Endothelial cell of umbilical vein (primary cell): Measurements from ENCODE around the gene GABPA. TPM values are rescaled to one million over a fixed set of nuclear protein-coding genes. Genes with fewer than 3 reads are reported as not detected.
A peak's percentile ranks its signal among the peaks of the same experiment; 100 is the strongest.

Source experiments
- BruUV-seq: library from RNA; stranded (reverse); fragments of 400-500 nt; replicated peaks from 2 replicates; lab custom pipeline; 2021; lab: Mats Ljungman, UMichigan
- CTCF ChIA-PET: fragments of 300-600, 350-600 bp; sonication (Branson Sonifier 250); formaldehyde crosslinking; loops from one replicate; lab custom pipeline; 2021; ENCODE audit warnings: antibody characterized with exemption, inconsistent platforms; lab: Charles Lee
- POLR2A ChIA-PET: fragments of 300-600, 350-600 bp; sonication (Branson Sonifier 250); formaldehyde crosslinking; loops from one replicate; lab custom pipeline; 2021; ENCODE audit warnings: antibody characterized with exemption, inconsistent platforms; lab: Charles Lee
- DNase-seq: peaks from one replicate; pipeline ENCODE4 v3.0.0-alpha.2; 2011; ENCODE audit warnings: low read depth, low spot score
- FAIRE-seq: peaks from 2 replicates; lab custom pipeline; 2011; peaks lifted over from hg19 to GRCh38; lab: Jason Lieb, UNC
- H2AFZ ChIP-seq: 2 replicates; pipeline ENCODE4 v1.6.0; 2012; ENCODE audit warnings: low read depth, low read length, control low read depth, inconsistent platforms
- H3K27ac ChIP-seq: 2 replicates; pipeline ENCODE4 v1.5.1; 2011; ENCODE audit warnings: low read depth, mild to moderate bottlenecking, control low read depth, low read length, moderate library complexity; ENCODE audit not compliant: insufficient read depth
- H3K27me3 ChIP-seq, 2 experiments: 2 replicates each; pipeline versions ENCODE4 v1.6.0 to v1.6.1; 2011; ENCODE audit warnings: low read length in 2 of 2, mixed read lengths in 1 of 2; ENCODE audit not compliant: control insufficient read depth in 2 of 2, insufficient read depth in 2 of 2
- H3K36me3 ChIP-seq, 2 experiments: 2 replicates in 1 of 2; 3 replicates in 1 of 2; pipeline ENCODE4 v1.5.1; 2011; ENCODE audit warnings: low read length in 2 of 2, mild to moderate bottlenecking in 1 of 2, moderate library complexity in 1 of 2; ENCODE audit not compliant: control insufficient read depth in 2 of 2, insufficient read depth in 2 of 2; ENCODE audit errors: extremely low read depth in 1 of 2
- H3K4me1 ChIP-seq: 3 replicates; pipeline ENCODE4 v1.5.1; 2011; ENCODE audit warnings: mild to moderate bottlenecking, low read length; ENCODE audit not compliant: control insufficient read depth, insufficient read depth; ENCODE audit errors: extremely low read depth
- H3K4me2 ChIP-seq: 2 replicates; pipeline ENCODE4 v1.6.1; 2011; ENCODE audit warnings: low read length, control low read depth, mixed read lengths; ENCODE audit not compliant: insufficient read depth
- H3K4me3 ChIP-seq, 3 experiments: fragments of 200-600 bp in 1 of 3; sonication (generic), shearing (Covaris generic) in 1 of 3; replicated peaks in 1 of 3; 2 replicates each; pipeline ENCODE4 v1.5.1; 2011 to 2016; ENCODE audit warnings: control low read depth in 3 of 3, low read length in 3 of 3, mild to moderate bottlenecking in 2 of 3, inconsistent platforms in 1 of 3, low read depth in 1 of 3, moderate library complexity in 1 of 3; ENCODE audit not compliant: insufficient read depth in 1 of 3
- H3K79me2 ChIP-seq: 2 replicates; pipeline ENCODE4 v1.6.0; 2012; ENCODE audit warnings: low read length, inconsistent platforms; ENCODE audit not compliant: control insufficient read depth, insufficient read depth
- H3K9ac ChIP-seq: replicated peaks from 2 replicates; pipeline ENCODE3; 2011; ENCODE audit warnings: low read length, control low read depth; ENCODE audit not compliant: insufficient read depth; ENCODE audit errors: extremely low read depth
- H3K9me1 ChIP-seq: replicated peaks from 3 replicates; pipeline ENCODE4 v1.6.0; 2011; ENCODE audit warnings: mild to moderate bottlenecking, low read length; ENCODE audit not compliant: control insufficient read depth, insufficient read depth; ENCODE audit errors: extremely low read depth
- H3K9me3 ChIP-seq: replicated peaks from 2 replicates; pipeline ENCODE4 v1.5.1; 2012; ENCODE audit warnings: low read length, inconsistent platforms; ENCODE audit not compliant: control insufficient read depth, insufficient read depth
- H4K20me1 ChIP-seq: replicated peaks from 2 replicates; pipeline ENCODE3; 2011; ENCODE audit warnings: mild to moderate bottlenecking, low read length; ENCODE audit not compliant: control insufficient read depth, insufficient read depth; ENCODE audit errors: extremely low read depth
- EZH2 ChIP-seq: IDR thresholded peaks from 2 replicates; pipeline ENCODE4 v1.6.1; 2012; ENCODE audit warnings: borderline replicate concordance, low read depth, mild to moderate bottlenecking, moderate library complexity, low read length, inconsistent platforms; ENCODE audit not compliant: severe bottlenecking
- FOS ChIP-seq: IDR thresholded peaks from 2 replicates; pipeline ENCODE4 v1.6.1; 2011; ENCODE audit warnings: mild to moderate bottlenecking, low read length, moderate library complexity, borderline replicate concordance; ENCODE audit not compliant: insufficient read depth
- GATA2 ChIP-seq: IDR thresholded peaks from 2 replicates; pipeline ENCODE4 v1.7.0; 2011; ENCODE audit warnings: low read depth, mild to moderate bottlenecking, moderate library complexity, mixed read lengths, low read length; ENCODE audit not compliant: insufficient read length, insufficient read depth
- JUN ChIP-seq: IDR thresholded peaks from 2 replicates; pipeline ENCODE4 v1.6.1; 2011; ENCODE audit warnings: borderline replicate concordance, low read depth; ENCODE audit not compliant: insufficient read length, insufficient read depth
- MAX ChIP-seq: IDR thresholded peaks from 2 replicates; pipeline ENCODE4 v1.6.1; 2011; ENCODE audit not compliant: insufficient read depth, insufficient read length
- MYC ChIP-seq: IDR thresholded peaks from one replicate; pipeline ENCODE4 v1.6.1; 2011; ENCODE audit warnings: mild to moderate bottlenecking, low read depth, low read length
- POLR2A ChIP-seq: IDR thresholded peaks from 2 replicates; pipeline ENCODE4 v1.6.1; 2012; ENCODE audit warnings: low read depth, mild to moderate bottlenecking, control low read depth, low read length
- POLR2AphosphoS5 ChIP-seq: IDR thresholded peaks from 2 replicates; pipeline ENCODE4 v1.6.1; 2012; ENCODE audit warnings: low read depth, mild to moderate bottlenecking, control low read depth, low read length, moderate library complexity; ENCODE audit not compliant: insufficient read depth
- dilution Hi-C: fragments of 300-500 bp; cut with MboI; formaldehyde crosslinking; loops from one replicate; pipeline ENCODE4 v1.15.0; 2019; ENCODE audit warnings: low sequenced_read_pairs; ENCODE audit not compliant: extremely low pct_ligation_motif_present
- intact Hi-C: fragments of 100-400 bp; cut with micrococcal nuclease; formaldehyde crosslinking; loops from one replicate; pipeline ENCODE4 v1.10.0; 2022
- polyA plus RNA-seq, 4 experiments: library from polyadenylated mRNA; depleted of rRNA in 3 of 4; stranded (reverse) in 3 of 4; unstranded in 1 of 4; fragments of >200 nt; gene quantifications; 2 replicates each; pipeline versions ENCODE4 v1.2.1 to v1.2.3, GENCODE V29; 2011 to 2012; ENCODE audit warnings: missing spikeins in 1 of 4
- total RNA-seq: library from RNA; stranded (reverse); gene quantifications from 2 replicates; pipeline ENCODE4 v1.2.3, GENCODE V29; 2021
- TF ChIP-seq, protein P1 (sequence below), 2 donors: IDR thresholded peaks; 1 replicate in 1 of 2; 2 replicates in 1 of 2; pipeline ENCODE4 v1.5.1; 2011; ENCODE audit warnings: low read length in 2 of 2, mild to moderate bottlenecking in 2 of 2, moderate library complexity in 2 of 2, control low read depth in 1 of 2, inconsistent platforms in 1 of 2, low read depth in 1 of 2; ENCODE audit not compliant: insufficient read depth in 1 of 2; ENCODE audit errors: extremely low read depth in 1 of 2

The GABPA gene
- total and polyA plus RNA-seq, 2 donors (not counting 3 experiments of a cell fraction or from before 2014, with no cell fraction given), result 5.8 to 21.0 TPM

DNA sequence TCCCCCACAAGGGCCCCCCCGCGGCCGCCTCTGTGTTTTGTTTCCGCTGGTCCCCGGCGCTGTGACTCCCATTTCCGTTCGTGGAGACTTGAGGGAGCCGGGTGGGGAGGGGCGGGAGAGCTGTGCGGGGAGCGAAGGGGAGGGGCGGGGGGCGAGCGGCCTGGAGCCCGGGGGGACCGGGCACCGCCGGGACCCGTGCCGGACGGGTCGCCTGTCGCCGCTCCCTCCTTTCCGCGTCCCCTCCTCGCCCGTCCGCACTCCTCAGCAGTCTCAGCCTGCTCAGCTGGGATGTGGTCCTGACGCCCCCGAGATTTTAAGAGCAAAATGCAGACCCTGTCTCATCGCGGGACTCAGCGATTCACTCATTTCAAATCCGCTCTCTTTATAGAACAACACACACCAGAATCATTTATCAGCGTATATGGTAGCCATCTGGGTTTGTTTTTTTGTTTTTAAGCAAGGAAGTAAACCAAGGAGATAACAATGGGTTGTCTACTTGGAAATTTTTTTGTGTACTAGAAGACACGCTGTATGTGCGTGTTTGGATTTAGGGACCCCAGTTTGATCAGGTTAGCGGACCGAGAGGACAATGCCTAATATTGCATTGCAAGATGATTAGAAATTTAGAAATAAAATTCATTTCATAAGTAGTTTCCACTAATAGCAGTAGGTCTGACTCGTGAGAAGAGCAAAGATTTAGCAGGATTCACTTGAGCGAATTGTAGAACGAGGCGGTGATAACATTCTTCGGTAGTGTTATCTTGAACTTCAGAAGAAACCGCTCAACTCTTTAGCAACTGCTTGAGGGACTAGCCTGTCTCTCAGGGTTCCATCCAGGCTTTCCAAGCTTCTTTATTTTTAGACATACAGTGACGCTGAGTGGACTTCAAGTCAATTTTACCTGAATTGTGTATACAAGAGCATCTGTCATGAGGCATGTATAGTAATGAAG is 1.1 kb downstream of the GABPA start:
- Histone ChIP-seq H3K4me2 (peak overlapping the region; percentile 100), H2AFZ (peak overlapping the region; percentile 82), H3K9me1 (no peaks in the 10 kb centered on the region), H3K27me3 (no peaks in the 10 kb centered on the region), H3K4me1 (peaks cover 17% of the 10 kb centered on the region), H3K9ac (peak overlapping the region; percentile 95), H3K27ac (peak overlapping the region; percentile 99), H3K4me3 (peak overlapping the region; percentile 93 to 99 (median 98)), H4K20me1 (no peaks in the 10 kb centered on the region), H3K79me2 (peaks cover 59% of the 10 kb centered on the region), H3K9me3 (no peaks in the 10 kb centered on the region), H3K36me3 (no peaks in the 10 kb centered on the region)
- TF ChIP-seq POLR2A, result peak; percentile 73
- TF ChIP-seq, protein P1, sequence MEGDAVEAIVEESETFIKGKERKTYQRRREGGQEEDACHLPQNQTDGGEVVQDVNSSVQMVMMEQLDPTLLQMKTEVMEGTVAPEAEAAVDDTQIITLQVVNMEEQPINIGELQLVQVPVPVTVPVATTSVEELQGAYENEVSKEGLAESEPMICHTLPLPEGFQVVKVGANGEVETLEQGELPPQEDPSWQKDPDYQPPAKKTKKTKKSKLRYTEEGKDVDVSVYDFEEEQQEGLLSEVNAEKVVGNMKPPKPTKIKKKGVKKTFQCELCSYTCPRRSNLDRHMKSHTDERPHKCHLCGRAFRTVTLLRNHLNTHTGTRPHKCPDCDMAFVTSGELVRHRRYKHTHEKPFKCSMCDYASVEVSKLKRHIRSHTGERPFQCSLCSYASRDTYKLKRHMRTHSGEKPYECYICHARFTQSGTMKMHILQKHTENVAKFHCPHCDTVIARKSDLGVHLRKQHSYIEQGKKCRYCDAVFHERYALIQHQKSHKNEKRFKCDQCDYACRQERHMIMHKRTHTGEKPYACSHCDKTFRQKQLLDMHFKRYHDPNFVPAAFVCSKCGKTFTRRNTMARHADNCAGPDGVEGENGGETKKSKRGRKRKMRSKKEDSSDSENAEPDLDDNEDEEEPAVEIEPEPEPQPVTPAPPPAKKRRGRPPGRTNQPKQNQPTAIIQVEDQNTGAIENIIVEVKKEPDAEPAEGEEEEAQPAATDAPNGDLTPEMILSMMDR (IDR thresholded peaks at IDR 0.05; ENCODE audit: extremely low read depth in 1 of 2, insufficient read depth in 1 of 2, low read depth in 1 of 2, low read length in 2 of 2), result no peak
- POLR2A ChIA-PET, result no interaction called here
- DNase-seq (peak; percentile 73), FAIRE-seq (peak; percentile 61)
- dilution Hi-C loops (no loop called here), intact Hi-C loops (loop anchor here (1.0 to 2.0 kb wide), 3 partner anchors 27 to 434 kb away; partner anchors contain the start of gene APP)
- BruUV-seq, result TSS peak; percentile 42
- CTCF ChIA-PET, result interaction anchor here (1.1 to 2.1 kb wide), 4 partner anchors 19 to 125 kb away, joined by 3 to 6 read pairs (median 5); no protein-coding TSS in a partner anchor

DNA sequence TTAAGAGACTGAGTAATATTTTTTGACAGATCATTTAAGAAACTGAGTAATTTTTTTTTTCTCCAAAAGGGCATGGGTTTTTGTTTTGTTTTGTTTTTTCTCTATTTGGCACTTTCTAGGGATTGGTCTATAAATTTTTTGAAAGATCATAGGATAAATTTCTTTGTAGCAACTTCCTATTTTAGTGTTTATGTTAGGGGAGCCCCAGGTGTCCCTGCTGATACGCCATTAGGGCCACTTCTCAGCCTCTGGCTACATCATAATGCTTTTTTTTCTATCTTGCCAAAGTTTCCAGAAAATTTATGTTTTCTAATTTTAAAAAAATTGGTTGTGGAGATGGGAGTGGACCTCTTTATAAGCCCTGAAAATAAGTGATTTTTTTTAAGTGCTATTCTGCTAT is 2.6 kb downstream of the GABPA start:
- dilution Hi-C loops (no loop called here), intact Hi-C loops (no loop called here)
- no TSS peak for BruUV-seq

More for the DNA sequence above, 2.6 kb downstream of the GABPA start:
- POLR2A ChIA-PET, result no interaction called here
- Histone ChIP-seq H3K9me1 (no peaks in the 10 kb centered on the region), H3K4me2 (no peak overlapping the region), H3K36me3 (no peaks in the 10 kb centered on the region), H4K20me1 (no peaks in the 10 kb centered on the region), H3K9ac (no peak overlapping the region), H3K4me1 (peaks cover 17% of the 10 kb centered on the region), H3K9me3 (no peaks in the 10 kb centered on the region), H3K79me2 (peaks cover 44% of the 10 kb centered on the region), H3K27ac (no peak overlapping the region), H3K27me3 (no peaks in the 10 kb centered on the region), H2AFZ (no peak overlapping the region), H3K4me3 (no peak overlapping the region)
- no peak for TF ChIP-seq MYC
- no peak for TF ChIP-seq POLR2AphosphoS5
- no peak for TF ChIP-seq FOS
- no peak for TF ChIP-seq MAX
- TF ChIP-seq JUN, result no peak
- no peak for TF ChIP-seq GATA2
- TF ChIP-seq POLR2A, result no peak
- no peak for TF ChIP-seq EZH2
- TF ChIP-seq, protein P1 (IDR thresholded peaks at IDR 0.05; ENCODE audit: extremely low read depth in 1 of 2, insufficient read depth in 1 of 2, low read depth in 1 of 2, low read length in 2 of 2), result no peak
- no peak for DNase-seq
- FAIRE-seq, result no peak
- CTCF ChIA-PET, result interaction anchor here (2.1 kb wide), 1 partner anchor 65 kb away, joined by 6 read pairs; no protein-coding TSS in a partner anchor
